HG02938 (cell line): ENCODE measurements around the gene KCNJ6.

ENCODE experiments used
- ATAC-seq: cut with Tn5 transposase; IDR thresholded peaks from one replicate; pipeline ENCODE4 v1.9.1; 2021; ENCODE audit warnings: mild to moderate bottlenecking, moderate library complexity; ENCODE audit not compliant: unreplicated experiment

The KCNJ6 gene

GRCh38 chr21:37827913-37828312, 88.3 kb downstream of the KCNJ6 start:
- no peak for ATAC-seq

DNA sequence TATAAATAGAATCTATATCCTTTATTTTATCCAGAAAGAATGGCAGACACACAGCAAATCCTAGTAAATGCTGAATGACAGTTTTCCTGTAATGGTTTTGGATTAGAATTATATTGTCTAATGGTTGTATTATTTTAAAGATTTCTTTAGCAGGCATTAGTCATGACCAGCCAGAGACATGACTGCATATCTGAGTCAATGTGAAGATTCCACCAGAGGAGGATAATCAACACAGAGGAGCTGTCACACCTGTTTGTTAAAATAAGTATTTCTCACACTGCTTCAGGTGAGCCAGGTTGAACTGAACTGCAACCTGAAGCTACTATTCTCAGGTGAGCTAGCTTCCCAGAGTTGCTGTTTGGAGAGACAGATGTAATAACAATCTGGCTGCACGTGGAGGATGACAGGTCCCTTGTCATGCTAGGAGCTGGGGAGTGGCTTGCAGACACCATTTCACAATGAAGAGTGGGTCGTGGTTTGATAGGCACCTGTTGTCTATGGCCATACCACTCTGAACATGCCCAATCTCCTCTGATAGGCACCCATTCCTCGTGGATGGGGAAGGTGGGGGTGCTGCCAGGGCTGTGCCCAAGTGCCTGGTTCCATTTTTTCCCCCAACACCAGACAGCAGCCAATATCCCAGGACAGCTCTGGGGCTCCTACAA, 94.3 kb downstream of the KCNJ6 start:
- ATAC-seq = no peak

DNA sequence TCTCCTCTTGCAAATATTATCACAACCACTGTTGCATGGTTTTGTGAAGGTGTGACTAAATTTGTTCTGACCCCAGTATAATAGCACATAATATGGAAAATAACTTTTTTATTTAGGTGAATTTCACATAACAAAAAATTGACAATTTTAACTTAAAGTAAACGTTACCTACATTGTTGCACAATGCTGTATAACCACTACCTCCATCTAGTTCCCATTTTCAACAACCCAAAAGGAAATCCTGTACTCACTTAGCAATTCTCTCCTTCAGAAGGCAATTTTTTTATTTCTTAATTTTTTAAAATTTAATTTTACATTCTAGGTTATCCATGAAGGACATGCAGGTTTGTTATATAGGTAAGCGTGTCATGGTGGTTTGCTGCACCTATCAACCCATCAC, 95.2 kb downstream of the KCNJ6 start:
- ATAC-seq = no peak

GRCh38 chr21:37819372-37819771, 96.9 kb downstream of the KCNJ6 start:
- no peak for ATAC-seq

DNA sequence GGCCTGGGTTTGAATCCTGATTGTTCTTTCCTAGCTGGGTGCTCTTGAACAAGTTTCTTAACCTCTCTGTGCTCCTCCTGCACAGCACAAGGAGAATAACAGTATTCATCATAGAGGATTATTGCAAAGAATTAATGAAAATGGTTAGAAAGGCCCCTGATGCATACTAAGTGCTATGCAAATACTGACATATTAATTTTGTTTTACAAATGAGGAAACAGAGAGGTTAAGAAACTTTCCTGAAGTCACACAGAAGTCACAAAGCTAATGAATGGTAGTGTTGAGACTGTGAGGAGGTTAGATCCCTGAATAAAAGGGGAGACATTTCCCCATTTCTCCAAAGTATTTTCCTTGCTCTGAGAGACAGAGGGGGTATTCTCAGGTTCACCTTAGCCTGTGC, 99.0 kb downstream of the KCNJ6 start:
- no peak for ATAC-seq

GRCh38 chr21:37815893-37816292, 100.4 kb downstream of the KCNJ6 start:
- no peak for ATAC-seq

DNA sequence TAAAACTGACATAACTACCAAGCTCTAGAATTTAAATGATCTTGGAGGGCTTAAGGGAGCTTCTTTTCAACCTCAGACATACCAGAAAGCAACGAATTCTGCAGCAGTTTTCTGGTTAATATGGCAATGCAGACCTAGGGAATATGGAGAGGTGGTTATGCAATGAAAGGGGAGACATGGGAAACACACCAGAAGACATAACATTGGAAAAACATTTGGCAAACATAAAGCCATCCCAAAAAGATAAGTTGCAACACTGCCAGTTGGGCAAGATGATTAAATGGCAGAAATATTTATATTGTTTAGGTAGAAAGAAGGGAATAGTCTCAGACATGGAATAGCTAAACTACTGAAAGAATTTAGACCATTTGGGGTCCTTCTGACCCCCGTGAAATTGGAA, 104.5 kb downstream of the KCNJ6 start:
- no peak for ATAC-seq

- no peak for ATAC-seq
These were observed 108.0 kb downstream of the KCNJ6 start for GRCh38 chr21:37808261-37808660.

DNA sequence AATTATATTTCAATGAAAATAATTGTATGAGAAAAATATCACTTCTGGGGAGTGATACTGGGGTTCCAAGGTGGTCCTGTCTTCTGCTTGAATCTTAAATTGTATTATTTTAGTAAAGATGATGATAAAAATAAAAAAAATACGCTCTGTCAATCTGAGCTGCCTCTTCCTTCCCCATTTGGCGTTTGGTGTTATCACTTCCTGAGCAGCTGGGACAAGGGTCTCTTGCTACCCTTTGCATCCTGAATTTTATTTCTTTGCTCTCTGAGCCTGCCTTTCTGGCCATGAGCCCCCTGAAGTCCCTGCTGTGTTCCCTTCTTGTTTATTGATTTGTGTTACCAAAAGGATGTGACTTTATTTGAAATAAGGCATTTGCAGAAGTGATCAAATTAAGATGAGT, 111.0 kb downstream of the KCNJ6 start:
- no peak for ATAC-seq

DNA sequence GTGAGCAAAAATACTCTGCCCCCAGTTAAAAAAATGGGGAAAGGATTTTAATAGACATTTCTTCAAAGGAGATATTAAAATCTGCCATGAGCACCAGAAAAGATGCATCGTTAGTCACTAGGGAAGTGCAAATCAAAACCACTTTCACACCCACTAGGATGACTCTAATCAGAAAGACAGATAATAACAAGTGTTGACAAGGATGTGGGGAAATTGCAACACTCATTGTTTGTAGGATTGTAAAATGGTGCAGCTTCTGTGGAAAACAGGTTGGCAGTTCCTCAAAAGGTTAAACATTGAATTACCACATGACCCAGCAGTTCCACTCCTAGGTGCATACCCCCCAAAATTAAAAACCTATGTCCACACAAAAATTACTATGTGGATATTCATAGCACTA, 112.3 kb downstream of the KCNJ6 start:
- no peak for ATAC-seq

DNA sequence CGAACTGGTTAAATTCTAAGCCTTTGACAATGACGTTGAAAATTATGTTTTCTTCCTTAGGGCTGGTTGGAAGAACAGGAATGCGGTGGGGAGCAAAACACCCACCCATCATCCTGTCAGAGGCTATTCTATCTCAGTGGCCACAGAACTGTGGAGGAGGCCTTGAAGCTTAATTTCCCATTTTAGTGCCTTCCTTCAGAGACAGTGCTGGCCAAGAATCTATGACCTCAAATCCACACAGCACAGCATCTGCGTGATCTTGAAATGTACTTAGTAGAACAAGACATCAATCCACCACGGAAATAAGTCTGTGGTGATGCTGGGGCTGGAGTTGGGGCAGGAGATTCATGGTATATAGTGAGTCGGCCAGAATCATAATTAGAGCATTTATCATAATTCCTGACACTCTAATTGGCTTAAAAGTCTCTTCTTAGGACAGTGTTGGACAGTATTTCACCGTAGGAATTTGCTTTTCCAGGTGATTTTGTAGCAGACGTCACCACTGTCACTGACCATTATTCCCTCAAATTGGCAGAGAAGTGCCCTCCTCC, 113.1 kb downstream of the KCNJ6 start:
- ATAC-seq = no peak

DNA sequence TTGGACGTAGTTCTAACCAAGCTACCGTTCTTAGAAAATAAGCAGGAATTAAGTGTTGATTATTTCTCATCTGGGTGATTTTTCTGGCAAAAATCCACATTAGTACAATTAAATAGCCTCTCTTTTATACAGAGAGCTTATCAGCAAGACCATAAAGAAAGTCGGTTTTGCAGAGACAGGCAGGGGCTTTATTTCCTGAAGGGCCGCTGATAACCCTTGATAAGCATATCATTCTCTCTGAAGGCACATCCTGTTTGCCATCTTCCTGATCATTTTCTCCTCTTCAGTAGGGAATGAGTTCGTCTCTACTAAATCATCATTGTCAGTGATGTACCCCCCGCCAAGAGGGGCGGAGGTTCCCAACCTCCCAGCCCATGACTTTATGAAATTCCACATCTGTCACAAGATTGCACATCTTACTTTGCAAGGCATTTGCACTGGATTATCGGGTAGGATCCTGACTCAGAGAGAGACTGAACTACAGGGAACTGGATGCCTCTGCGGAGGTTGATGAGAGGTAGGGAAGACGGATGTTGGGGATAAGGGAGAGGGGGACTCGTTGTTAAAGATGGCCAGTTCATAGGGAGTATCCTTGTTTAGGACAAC, 115.7 kb downstream of the KCNJ6 start:
- no peak for ATAC-seq

DNA sequence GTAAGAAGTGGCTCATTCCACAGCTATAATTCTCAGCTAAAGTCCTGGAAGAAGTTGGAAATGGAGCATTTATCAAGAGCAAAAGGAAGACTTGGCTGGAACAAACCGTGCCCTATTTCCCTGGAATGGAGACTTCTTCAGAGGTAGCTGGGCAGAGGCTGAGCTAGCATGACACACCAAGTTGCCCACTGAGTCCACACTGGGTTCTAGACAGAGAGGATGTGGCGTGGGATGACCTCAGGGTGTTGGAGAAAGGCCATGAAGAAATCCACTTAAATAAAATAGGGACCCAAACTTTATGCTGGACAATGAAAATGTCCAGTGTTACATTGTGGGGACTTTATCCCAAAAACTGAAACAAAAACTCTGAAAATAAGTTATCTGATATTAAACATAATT, 116.2 kb downstream of the KCNJ6 start:
- no peak for ATAC-seq

DNA sequence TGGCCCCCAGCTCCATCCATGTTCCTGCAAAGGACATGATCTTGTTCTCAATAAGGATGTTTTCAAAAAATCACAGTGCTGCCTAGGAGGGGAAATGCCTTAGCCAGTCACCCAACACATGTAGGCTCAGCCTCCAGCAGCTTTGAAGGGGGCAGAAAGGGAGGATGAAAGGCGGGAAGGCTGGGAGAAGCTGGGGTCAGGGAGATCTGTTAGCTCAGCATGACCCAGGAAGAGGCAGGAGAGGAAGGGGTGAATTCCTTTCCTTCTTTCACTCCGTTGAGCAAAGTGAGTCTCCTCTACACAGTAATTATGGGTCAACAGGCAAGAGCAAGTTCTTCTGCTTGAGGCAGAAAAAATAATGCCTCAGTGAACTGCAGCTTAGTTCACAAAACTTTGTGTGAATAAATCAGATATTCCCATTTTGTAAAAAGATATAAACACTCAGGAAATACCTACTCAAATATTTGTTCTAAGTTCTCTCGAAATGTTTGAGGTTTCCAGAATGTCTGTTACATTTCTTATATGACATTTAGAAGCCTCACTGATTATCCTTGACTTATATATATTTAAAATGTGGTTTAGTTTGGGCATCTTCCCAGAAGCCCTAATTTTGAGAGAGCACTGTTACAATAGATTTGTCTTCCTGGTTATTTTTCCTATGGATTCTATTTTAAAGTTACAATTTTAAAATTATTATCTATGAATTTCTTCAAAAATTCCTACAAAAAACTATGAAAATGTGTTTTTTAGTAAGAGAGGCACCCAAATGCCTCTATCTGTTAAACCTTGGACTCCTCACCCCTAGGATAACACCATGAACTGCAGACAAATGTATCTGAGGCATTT, 116.8 kb downstream of the KCNJ6 start:
- ATAC-seq = no peak

GRCh38 chr21:37797403-37797802, 118.9 kb downstream of the KCNJ6 start:
- no peak for ATAC-seq

GRCh38 chr21:37796011-37796410, 120.2 kb downstream of the KCNJ6 start:
- no peak for ATAC-seq

DNA sequence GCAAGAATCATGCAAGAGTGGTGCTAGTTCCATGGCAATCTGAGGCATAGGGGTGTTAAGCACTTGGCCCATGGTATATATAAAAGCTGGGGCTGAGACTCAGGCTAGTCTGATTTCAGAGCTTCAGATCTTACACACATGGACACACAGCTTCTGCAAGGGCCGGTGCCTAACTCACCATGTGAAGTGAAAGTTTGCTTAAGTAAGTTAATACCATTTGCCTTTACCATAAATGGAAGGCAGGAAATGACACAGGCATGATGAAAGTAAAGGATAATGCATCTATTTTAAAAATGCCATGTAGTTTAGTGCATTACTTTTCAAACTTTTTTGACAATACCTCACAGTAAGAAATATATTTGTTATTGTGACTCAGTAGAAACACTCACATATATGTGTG, 122.6 kb downstream of the KCNJ6 start:
- ATAC-seq = no peak

DNA sequence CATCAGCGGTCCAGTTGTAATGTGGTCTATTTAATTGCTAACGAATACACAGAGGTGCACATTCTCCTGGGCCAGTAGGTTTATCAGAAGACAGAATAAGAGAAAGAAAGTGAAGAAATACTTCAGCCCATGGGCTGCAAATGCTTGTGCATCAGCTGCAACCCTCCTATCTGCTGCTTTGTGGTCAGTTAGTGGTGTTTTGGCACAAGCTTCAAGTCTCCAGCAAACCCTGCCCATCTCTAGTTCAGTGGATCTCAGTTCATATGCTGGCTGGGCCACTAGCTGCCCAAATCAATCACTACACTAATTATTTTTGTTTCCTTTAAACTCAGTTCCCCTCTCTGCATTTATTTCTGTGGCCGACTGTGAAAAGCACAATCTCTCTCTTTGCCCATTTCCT, 124.2 kb downstream of the KCNJ6 start:
- ATAC-seq = no peak

- ATAC-seq = no peak
These were observed 125.4 kb downstream of the KCNJ6 start for GRCh38 chr21:37790905-37791304.

DNA sequence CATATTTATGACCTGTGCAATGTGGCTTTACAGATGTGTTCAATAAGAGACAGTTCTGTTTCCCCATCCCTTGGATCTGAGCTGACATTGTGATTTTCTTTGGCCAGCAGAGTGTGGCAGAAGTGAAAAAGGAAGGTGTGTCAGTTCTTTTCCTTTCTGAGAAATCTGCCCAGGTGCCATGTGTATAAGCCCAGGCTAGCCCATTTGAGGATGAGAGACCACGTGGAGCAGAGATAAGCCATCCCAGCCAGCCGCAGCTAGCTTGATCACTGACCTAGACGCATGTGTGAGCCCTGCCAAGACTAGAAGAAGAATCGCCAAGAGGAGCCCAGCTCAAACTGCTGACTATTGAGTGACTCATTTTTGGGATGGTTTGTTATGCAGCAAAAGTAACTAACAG, 127.8 kb downstream of the KCNJ6 start:
- ATAC-seq = no peak

DNA sequence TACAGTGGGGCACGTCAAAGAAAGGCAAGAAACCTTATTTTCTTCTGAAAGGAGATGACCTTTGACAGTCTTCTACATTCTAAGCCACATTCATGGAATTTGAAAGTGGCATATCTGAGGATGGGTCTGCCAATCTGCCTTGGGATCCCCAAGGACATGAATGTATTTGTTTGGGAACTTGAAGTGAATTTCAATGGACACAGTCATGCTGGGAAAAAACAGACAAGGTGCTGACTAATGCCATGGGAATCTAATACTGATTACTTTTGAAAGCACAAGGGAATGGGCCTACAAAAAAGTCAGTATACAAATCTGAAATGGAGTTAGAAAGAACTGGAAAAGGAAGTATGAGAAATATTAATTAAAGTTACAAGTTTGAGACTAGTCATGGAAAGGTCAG, 128.8 kb downstream of the KCNJ6 start:
- ATAC-seq = no peak
